HG03135 (cell line): Measurements from ENCODE around the gene MRTFA.
"Not testable (repeated sequence)": the region's sequence is repeated elsewhere in the genome, so short reads cannot be mapped to it uniquely, and the experiment has no call there.

Source experiments
- ATAC-seq: cut with Tn5 transposase; IDR thresholded peaks from one replicate; pipeline ENCODE4 v1.9.1; 2021; ENCODE audit warnings: mild to moderate bottlenecking, moderate library complexity; ENCODE audit not compliant: unreplicated experiment

The MRTFA gene

DNA sequence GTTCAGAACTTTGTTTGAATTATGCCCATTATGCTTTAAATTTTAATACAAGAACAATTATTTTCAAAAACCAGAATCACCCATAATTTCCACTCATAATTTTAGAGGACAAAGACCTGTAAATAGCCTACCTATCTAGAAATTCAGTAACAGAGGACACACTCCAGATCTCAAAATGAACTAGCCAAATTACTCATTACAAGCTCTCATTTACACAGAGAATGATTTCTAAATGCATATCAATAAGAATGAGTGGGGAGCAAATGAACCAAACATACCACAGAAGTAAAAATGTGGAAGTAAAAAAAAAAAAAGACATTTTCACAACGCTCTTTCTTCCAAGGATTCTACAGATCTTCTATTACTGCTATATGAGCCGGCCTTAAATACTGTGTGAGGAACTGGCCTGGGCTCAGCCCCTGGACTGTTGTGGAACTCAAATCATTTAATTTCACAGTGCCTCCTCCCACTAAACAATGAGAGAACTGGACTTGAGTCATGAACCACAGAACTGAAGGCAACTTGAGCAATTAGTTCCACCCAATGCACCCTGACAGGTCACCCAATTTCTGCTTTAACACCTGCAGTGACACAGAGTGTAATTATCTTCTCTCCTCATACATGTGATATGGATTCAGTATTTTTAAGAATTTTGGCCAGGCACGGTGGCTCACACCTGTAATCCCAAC is 8.0 kb downstream of the MRTFA start:
- ATAC-seq = no peak

DNA sequence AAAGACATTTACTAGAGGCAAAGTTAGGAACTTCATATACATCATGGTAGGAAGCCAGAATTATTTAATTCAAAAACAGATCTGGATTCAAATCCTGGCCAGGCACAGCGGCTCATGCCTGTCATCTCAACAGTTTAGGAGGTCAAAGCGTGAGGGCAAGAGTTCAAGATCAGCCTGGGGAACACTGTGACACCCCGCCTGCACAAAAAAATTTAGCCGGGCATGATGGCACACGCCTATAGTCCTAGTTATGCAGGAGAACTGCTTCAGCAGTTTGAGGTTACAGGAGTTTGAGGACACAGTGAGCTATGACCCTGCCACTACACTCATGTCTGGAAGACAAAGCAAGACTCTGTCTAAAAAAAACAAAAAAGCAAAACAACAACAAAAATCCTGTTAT is 8.9 kb downstream of the MRTFA start:
- ATAC-seq = no peak

DNA sequence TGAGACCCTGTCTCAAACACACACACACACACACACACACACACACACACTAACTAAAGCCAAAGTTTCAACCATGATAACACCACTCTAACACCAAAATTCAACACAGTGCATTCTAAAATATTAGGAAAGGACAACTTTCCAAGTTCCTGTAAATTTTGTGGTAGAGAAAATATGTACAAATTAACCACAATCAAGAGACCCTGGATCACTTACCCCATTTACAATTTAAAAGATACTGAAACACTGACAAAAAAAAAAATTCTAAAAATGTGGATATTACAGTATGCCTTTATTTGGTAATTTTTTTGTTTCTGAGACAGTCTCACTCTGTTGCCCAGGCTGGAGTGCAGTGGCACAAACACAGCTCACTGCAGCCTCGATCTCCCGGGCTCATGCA is 9.7 kb downstream of the MRTFA start:
- no peak for ATAC-seq

DNA sequence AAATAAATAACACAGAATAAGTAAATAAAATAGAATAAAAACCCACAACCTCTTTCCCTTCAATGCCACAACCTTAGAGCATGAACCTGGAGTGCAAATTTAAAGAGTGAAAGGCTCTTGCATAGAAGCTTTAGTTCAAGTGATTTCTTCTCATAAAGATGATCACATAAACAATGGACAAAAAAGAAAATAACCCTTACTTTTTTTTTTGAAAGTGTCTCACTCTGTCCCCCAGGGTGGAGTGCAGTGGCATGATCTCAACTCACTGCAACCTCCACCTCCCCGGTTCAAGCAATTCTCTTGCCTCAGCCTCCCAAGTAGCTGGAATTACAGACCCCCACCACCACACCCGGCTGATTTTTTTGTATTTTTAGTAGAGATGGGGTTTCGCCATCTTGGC is 10.7 kb downstream of the MRTFA start:
- not testable (repeated sequence) for ATAC-seq

DNA sequence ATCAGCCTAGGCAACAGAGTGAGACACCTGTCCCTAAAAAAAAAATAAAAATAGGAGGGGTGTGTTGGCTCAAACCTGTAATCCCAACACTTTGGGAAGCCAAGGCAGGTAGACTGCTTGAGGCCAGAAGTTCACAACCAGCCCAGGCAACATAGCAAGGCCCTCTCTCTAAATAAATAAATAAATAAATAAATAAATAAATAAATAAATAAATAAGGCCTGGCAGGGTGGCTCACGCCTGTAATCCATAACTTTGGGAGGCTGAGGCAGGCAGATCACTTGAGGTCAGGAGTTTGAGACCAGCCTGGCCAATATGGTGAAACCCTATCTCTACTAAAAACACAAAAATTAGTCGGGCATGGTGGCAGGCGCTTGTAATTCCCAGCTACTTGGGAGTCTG is 11.2 kb downstream of the MRTFA start:
- not testable (repeated sequence) for ATAC-seq

DNA sequence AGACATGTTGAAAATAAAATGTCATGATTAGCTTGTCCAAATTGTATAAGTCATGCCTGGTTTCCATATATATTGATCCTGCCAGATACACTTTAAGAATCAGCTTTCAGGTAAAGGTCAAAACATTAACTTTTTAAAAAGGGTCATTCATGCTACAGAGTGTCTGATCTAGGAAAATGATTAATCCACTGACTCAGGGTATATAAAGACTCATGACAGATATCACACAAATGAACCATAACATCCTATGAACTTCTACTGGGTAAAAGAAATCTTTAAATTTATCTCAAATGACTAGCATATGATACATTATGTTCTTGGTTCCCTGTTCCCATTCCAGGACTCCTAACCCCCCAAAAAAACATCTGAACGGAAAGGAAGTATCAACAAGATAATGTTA is 11.7 kb downstream of the MRTFA start:
- no peak for ATAC-seq

DNA sequence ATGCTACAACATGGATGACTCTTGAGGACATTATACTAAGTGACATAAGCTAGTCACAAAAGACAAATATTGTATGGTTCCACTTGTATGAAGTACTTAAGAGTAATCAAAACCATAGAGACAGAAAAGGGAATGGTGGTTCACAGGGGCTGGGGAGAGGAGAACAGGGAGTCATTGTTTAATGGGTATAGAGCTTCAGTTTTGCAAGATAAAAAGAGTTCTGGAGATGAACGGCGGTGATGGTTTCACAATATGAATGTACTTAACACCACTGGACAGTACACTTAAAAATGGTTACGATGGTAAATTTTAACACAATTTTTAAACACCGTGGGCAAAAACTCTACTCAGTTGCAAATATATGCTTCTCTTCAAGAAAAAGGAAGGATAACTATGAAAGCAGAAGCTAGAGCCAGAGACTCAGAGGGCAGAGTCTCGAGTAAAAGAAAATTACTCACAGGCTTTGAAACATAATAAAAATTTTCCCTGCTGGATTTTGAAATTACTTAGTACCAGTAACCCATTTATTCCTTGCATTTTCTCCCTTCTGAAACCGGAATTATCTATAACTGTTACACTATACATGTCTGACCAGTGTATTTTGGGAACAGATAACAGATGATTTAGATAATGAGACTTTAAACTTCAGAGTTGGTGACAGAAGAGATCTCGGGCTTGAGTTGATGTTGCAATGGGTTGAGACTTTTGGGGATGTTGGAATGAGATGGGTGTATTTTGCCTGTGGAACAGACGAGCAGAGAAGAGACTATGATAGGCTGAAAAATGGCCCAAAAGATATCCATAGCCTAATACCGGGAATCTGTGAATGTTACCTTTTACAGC is 15.0 kb downstream of the MRTFA start:
- no peak for ATAC-seq

DNA sequence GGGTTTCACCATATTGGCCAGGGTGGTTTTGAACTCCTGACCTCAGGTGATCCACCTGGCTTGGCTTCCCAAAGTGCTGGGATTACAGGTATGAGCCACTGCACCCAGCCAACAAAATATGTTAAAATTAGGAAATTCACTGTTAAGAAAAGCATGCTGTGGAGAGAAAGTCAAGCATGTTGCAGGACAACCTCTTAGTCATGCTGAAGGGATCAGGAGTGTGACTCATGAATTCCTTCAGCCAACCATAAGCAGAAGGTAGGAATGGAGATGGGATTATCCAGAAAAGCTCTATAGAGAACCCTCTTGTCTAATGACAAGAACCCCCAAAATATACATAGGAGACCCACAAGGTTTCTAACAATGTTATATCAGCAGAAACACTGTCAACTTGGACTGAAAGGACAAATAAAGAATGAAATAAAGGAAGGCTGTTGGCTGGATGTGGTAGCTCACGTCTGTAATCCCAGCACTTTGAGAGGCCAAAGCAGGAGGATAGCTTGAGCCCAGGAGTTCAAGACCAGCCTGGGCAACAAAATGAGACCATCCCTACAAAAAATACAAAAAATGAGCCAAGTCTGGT is 16.0 kb downstream of the MRTFA start:
- ATAC-seq = no peak

DNA sequence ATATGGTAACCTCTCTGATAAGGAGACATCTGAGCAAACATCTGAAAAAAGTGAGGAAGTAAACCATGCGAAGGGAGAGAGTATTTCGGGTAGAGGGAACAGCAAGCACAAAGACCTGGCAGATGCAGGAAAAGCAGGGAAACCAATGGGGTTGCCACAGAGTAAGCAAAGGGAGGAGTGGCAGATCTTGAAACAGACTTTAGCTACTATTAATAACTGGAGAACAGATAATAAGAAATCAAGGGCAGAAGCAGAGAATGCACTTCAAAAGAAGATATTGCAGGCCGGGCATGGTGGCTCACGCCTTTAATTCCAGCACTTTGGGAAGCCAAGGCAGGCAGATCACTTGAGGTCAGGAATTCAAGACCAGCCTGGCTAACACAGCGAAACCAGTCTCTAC is 18.1 kb downstream of the MRTFA start:
- no peak for ATAC-seq

DNA sequence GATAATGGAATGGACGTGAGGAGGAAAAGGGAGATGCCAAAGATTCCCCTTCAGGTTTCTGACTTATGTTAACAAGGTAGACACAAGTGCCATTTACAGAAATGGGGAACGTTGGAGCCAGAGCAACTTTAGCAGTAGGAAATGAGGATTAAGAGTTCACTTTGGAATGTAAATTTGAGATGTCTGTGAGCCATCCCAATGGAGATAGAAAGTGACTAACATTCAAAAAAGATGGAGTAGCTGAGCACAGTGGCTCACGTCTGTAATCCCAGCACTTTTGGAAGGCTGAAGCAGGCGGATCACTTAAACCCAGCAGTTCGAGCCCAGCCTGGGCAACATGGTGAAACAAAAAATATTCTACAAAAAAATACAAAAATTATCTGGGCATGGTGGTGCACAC is 19.9 kb downstream of the MRTFA start:
- no peak for ATAC-seq

DNA sequence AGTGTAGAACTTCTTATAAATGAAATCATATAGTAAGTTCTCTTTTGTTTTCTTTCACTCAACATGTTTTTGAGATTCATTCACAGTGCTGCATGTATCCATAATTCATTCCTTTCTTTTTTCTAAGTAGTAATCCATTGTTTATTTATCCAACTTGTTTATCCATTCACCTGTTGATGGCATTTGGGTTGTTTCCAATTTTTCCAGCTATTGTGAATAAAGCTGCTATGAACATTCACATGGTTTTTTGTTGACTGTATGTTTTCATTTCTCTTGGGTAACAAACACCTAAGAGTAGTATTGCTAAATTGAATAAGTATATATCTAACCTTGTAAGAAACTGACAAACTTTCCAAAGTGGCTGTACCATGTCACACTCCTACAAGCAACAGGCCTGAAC is 23.5 kb downstream of the MRTFA start:
- no peak for ATAC-seq

DNA sequence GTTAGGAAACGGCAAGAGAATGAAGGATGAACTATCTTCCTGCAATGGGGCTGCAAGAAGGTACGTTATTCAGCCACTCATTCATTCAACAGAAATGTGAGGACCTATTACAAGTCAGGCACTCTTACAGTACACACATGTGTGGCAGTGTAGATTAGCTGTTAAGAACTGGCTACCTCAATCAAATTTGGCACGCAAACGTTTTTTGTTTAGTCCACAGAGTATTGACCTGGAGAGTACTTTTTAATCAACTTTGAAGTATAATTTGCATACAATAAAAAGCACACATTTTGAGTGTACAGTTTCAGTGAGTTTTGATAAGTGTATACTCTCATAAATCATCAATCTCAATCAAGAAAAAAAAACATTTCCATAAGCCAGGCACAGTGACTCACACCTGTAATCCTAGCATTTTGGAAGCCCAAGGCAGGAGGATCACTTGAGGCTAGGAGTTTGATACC is 24.2 kb downstream of the MRTFA start:
- no peak for ATAC-seq

DNA sequence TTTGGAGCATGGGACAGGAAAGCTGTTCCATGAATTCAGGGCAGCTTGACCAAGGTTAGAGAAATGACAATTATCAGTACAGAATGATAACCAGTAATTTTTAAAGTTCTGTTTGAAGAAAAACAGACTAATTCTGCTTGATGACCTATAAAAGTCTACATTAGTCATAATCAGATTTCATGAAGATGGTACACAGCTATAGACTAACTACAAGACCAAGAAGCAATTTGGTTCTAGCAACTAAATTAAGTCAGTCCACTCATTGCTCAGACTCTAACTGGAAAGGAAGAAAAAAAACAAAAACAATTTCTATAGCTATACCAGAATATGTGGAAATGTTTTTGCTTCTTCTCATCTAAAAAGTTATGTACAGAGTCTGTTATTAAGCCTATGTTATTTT is 24.9 kb downstream of the MRTFA start:
- no peak for ATAC-seq

DNA sequence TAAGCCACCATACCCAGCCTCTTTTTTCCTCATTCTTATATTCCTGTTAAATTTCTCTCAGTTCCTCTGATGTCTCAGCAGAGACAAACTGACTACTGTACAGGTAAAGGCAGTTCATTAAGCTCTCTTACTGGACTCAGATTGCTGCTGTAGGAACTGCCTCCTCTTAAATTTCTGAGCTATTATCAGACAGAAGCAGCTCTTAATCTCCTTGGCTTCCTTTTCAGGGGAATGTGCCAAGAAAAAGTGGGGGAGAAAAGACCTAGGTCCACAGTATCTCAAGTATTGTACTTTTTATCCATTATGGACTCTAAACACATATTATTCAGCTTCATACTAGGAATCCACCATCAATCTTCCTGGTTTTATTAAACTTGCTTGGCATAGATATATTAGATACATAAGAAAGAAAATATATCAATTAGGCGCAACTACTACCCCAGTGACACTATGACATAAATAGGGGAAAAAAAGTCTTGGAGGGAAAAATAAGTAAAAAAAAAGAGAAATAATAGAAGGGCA is 26.1 kb downstream of the MRTFA start:
- no peak for ATAC-seq

DNA sequence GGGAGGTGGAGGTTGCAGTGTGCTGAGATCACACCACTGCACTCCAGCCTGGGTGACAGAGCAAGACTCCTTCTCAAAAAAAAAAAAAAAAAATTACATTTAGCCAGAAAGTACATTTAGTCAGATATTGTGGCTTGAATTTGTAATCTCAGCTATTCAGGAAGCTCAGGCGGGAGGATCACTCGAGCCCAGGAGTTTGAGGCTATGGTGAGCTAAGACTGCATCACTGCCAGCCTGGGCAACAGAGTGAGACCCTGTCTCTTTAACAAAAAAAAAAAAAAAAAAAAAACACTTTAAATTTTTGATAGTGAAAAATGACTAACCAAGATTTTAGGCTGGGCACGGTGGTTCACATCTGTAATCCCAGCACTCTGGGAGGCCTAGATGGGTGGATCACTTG is 27.3 kb downstream of the MRTFA start:
- no peak for ATAC-seq

DNA sequence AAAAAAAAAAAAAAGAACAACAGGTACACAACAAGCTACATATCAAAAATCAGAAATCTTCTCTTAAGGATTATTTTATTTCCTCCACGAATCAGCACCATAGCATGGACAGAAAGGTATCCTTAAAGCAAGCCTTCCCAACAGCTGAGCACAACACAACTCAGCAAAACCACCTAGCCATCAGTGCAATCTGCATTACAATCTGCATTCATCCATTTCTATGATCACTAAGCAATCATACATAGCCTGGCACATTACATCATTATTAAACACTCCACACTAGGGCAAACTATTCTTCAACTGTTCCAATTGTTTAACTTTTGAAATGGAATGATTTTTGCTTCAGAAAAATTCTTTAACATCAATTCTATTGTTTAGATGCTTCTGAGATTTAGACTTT is 29.0 kb downstream of the MRTFA start:
- ATAC-seq = no peak

DNA sequence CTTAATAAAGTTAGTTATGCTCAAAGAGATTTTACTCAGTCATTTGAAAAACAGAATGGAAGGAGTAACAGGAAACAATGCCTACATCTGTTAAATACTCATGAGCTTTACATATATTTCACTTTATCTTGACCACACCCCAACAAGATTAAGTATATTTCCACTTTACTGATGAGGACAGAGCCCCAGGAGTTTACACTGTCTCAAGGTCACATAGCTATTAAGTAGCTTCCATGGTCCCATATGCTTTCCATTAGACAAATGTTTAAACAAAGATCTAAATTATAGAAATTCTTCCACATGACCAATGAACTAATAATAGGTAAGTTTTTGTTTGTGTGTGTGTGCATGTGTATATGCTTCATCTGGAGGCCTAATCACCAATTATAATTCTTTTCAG is 30.2 kb downstream of the MRTFA start:
- ATAC-seq = no peak

DNA sequence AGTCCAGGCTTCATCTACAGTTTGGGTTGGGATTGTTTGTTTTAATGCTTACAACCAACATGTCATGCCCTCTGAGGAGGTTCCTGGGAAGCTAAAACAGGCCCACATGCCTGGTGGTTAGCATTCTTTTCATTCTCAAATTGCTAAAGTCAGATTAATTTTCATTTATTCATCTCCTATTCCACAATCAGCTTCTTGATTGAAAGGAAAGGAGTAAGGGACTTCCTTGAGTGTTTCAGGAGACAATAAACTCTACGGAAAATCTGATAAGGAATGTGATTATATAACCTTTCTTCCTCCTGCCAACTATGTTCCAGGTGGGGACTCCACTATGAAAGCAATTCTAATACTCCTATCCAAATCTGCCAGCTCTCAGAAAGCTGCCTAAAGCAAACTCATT is 30.8 kb downstream of the MRTFA start:
- ATAC-seq = no peak

DNA sequence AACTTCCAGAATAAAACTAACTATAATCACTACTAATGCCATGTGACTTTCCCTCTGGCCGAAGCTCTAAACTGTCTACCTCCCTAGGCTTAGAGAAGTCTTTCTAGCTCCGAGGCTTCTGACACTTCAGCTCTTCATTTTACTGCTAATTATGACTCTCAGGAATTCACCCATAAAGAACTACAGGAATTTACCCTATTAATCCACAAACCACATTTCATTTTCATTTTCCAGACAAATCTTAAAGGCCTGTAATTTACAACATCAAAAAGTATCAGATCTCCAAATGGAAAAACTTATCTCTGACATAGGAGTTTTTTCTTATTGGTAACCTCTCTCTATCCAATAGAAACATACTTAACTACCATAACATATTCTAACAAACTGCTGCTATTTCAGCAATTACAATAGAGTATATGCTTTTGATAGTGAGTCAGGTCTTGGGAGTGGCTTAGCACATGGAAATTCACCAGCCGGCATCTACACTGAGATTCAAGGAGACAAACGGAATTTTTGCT is 33.4 kb downstream of the MRTFA start:
- ATAC-seq = no peak

DNA sequence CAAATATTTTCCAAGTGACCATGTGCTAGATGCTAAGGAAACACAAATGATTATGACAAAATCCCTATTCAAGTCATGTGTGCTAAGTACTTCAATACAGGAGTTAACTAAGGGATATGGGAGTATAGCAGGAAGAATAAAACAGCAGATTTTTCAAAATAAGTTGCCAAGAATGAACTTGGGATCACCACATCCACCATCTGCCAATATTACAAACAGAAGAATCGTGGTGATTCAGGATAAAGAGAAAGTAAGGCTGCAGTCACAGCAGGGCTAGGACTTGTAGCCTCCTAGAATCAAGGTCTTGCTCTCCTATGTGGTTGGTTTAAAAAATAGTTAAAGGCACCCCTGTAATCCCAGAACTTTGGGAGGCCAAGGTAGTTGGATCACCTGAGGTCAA is 34.3 kb downstream of the MRTFA start:
- ATAC-seq = no peak

DNA sequence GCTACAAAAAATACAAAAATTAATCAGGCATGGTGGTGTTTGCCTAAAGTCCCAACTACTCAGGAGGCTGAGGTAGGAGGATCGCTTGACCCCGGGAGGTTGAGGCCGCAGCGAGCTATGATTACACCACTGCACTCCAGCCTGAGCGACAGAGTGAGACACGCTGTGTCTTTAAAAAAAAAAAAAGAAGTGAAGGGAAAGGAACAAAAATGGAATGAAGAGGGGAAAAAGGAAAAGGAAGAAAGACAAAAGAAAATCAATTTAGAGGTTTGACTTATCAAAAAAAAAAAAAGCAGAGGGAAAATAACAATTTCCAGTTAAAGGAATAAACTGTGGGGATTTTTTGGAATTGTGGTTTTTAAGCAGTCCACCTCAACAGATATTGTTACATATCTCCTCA is 36.8 kb downstream of the MRTFA start:
- no peak for ATAC-seq

DNA sequence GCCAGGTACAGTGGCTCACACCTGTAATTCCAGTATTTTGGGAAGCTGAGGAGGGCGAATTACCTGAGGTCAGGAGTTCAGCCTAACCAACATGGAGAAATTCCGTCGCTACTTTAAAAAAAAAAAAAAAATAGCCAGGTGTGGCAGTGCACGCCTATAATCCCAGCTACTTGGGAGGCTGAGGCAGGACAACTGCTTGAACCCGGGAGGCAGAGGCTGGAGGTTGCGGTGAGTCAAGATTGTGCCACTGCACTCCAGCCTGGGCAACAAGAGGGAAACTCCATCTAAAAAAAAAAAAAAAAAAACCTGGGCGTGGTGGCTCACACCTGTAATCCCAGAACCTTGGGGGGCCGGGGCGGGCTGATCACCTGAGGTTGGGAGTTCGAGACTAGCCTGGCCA is 37.8 kb downstream of the MRTFA start:
- ATAC-seq = not testable (repeated sequence)
